ENCODE measurements around the gene RNU1-2. TPM values are rescaled to one million over a fixed set of nuclear protein-coding genes. Genes with fewer than 3 reads are reported as not detected.
"Not testable (repeated sequence)": the region's sequence is repeated elsewhere in the genome, so short reads cannot be mapped to it uniquely, and the experiment has no call there.

The RNU1-2 gene
- total RNA-seq, 2 donors from 2014 or later: 2,483 to 3,611 TPM

DNA sequence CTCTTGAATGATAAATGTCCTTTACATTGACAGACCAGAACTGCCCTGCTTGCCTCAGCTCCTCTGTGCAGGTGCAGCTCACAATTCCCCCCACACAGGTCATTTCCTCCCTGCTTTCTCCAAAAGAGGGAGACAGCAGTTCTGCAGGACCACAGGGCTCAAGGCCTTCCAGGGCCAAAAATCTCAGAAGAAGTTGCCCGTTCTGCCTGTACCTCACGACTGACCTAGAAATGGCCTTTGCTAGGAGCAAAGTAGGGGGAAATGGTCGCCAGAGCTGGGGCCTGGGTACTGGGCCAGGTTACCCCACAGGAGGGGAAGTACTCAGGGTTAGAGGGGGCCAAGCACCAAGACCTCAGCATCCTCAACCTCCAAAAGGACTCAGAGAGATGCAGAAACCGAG, 11.1 kb downstream of the RNU1-2 start:
- WGBS, 2 experiments (ENCODE audit: insufficient coverage in 1 of 2, insufficient read length in 1 of 2): 85 to 100% methylated on average over 3 to 4 of the region's 4 CpGs
- no peak overlapping the region for H3K4me3 Mint-ChIP-seq
- Histone ChIP-seq H3K36me3 (ENCODE audit: control insufficient read depth, insufficient read depth, low read length) (no peaks in the 10 kb centered on the region), H3K4me1 (ENCODE audit: control insufficient read depth, insufficient read depth, low read length) (no peaks in the 10 kb centered on the region), H3K9ac (ENCODE audit: extremely low read depth, low read length, poor library complexity, severe bottlenecking) (no peak overlapping the region), H3K27ac (ENCODE audit: low read depth, low read length) (no peak overlapping the region), H3K4me3 (ENCODE audit: low read length) (no peak overlapping the region), H3K27me3 (ENCODE audit: control insufficient read depth, insufficient read depth, low read length, poor library complexity, severe bottlenecking) (no peaks in the 10 kb centered on the region), H3K9me3 (ENCODE audit: control insufficient read depth, low read length) (no peaks in the 10 kb centered on the region)
- H3K4me1 Mint-ChIP-seq: peaks cover 10% of the 10 kb centered on the region
- no peak overlapping the region for H3K27ac Mint-ChIP-seq
- no peak for DNase-seq
- no peaks in the 10 kb centered on the region for H3K27me3 Mint-ChIP-seq (ENCODE audit: insufficient read depth)
- no peak for TF ChIP-seq CTCF (conservative IDR thresholded peaks at IDR 0.05)
- no peaks in the 10 kb centered on the region for H3K36me3 Mint-ChIP-seq (ENCODE audit: low read depth)
- no peaks in the 10 kb centered on the region for H3K9me3 Mint-ChIP-seq

DNA sequence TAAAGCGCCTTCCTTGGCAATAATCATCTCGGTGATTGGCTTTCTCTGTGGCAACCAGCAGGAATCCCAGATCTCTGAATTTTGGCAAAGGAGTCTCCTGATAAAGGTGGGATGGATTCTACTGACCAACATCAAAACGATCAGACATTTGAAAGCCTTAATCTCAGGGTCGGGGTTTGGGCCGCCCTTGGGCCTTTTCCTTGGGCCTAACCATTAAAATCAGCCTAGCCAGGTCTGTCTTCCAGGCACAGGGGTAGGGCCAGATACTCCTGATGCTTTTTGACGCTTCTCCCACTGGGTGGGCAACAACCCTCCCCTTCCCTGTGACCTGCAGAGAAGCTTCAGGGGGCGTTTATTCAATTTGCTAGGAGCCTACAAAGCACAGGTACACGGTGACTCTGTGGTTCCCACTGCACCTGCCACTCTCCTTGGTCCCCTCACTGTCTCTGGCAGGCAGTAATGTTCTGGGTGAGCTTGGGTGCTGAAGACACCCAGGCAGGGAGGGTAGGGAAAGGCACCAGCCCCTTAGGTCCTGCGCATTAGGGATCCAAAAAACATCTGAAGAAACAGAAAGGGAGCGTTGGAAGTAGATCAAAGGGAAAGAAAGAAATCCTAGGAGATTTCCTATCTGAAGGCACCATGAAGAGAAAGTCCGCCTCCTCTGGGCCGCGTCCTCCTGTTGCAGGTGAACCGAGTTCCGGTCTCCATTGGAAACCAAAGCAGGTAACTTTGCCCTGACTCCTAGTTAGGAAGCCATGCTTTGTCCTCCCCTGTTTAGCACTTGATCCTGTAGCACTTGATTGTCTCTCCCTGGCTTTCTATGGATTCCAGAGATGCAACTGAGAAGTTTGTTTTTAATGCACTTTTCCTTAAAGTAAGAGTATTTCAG, 12.3 kb downstream of the RNU1-2 start:
- no peaks in the 10 kb centered on the region for H3K36me3 Mint-ChIP-seq (ENCODE audit: low read depth)
- no peaks in the 10 kb centered on the region for H3K27me3 ChIP-seq (ENCODE audit: control insufficient read depth, insufficient read depth, low read length, poor library complexity, severe bottlenecking)
- H3K27me3 Mint-ChIP-seq (ENCODE audit: insufficient read depth): no peaks in the 10 kb centered on the region
- peak; percentile 26 for TF ChIP-seq CTCF (conservative IDR thresholded peaks at IDR 0.05)
- H3K4me3 ChIP-seq (ENCODE audit: low read length): no peak overlapping the region
- H3K4me1 ChIP-seq (ENCODE audit: control insufficient read depth, insufficient read depth, low read length): no peaks in the 10 kb centered on the region
- peak; percentile 44 for DNase-seq
- 88 to 94% methylated on average over 14 to 15 of the region's 15 CpGs for WGBS, 2 experiments (ENCODE audit: insufficient coverage in 1 of 2, insufficient read length in 1 of 2)
- H3K9me3 ChIP-seq (ENCODE audit: control insufficient read depth, low read length): no peaks in the 10 kb centered on the region
- no peaks in the 10 kb centered on the region for H3K36me3 ChIP-seq (ENCODE audit: control insufficient read depth, insufficient read depth, low read length)
- H3K4me3 Mint-ChIP-seq: no peak overlapping the region
- no peaks in the 10 kb centered on the region for H3K9me3 Mint-ChIP-seq
- H3K9ac ChIP-seq (ENCODE audit: extremely low read depth, low read length, poor library complexity, severe bottlenecking): no peak overlapping the region
- H3K27ac ChIP-seq (ENCODE audit: low read depth, low read length): no peak overlapping the region
- peaks cover 5% of the 10 kb centered on the region for H3K4me1 Mint-ChIP-seq
- no peak overlapping the region for H3K27ac Mint-ChIP-seq

DNA sequence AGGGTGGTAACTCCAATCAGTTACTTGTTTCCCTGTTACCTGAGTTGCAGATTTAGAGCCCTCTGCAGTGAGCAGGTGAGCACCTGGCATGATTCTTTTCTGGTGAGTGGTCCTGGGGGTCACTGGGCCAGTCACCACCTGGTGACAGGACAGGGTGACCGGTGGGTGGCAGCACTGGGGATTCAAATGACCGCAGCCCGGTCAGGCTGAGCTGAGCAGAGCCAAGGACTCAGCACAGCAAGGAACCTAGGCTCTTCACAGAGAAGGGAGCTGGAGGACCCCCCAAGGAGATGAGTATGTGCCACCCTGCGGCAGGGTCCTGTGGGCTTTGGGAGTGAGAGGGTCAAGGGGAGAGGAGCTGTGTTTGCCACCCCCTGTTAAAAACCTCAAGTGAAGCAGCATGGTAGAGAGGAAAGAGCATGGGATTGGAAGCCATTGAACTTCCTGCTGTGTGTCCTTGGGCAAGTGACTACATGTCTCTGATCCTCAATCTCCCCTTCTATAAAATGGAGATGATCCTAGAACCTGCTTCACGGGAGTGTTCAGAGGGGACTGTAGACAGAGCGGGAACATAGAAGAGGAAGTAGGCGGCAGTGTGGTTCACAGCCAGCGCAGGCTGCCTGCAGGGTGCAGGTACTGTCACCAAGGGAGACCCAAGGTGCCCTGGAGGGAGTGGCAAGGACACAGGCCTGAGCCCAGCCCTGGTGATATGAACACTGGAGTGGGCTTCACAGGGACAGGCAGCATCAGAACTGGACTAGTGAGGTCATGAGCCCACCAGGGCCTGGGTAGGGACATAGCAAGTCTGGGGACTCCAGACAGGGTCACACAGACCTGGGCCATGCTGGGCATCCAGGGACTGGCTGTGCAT, 16.3 kb downstream of the RNU1-2 start:
- not testable (repeated sequence) for H3K4me3 Mint-ChIP-seq; H3K4me1 Mint-ChIP-seq; H3K36me3 ChIP-seq (ENCODE audit: control insufficient read depth, insufficient read depth, low read length); H3K9me3 Mint-ChIP-seq; H3K4me1 ChIP-seq (ENCODE audit: control insufficient read depth, insufficient read depth, low read length); H3K9me3 ChIP-seq (ENCODE audit: control insufficient read depth, low read length); H3K27me3 Mint-ChIP-seq (ENCODE audit: insufficient read depth); H3K9ac ChIP-seq (ENCODE audit: extremely low read depth, low read length, poor library complexity, severe bottlenecking); H3K27me3 ChIP-seq (ENCODE audit: control insufficient read depth, insufficient read depth, low read length, poor library complexity, severe bottlenecking); H3K27ac ChIP-seq (ENCODE audit: low read depth, low read length); H3K36me3 Mint-ChIP-seq (ENCODE audit: low read depth); H3K4me3 ChIP-seq (ENCODE audit: low read length)
- DNase-seq: peak; percentile 73
- 86 to 87% methylated on average over 6 to 8 of the region's 8 CpGs for WGBS, 2 experiments (ENCODE audit: insufficient coverage in 1 of 2, insufficient read length in 1 of 2)
- H3K27ac Mint-ChIP-seq: peak overlapping the region; percentile 75
- TF ChIP-seq CTCF (conservative IDR thresholded peaks at IDR 0.05): peak; percentile 56

GRCh38 chr1:16912742-16913141, 17.0 kb downstream of the RNU1-2 start:
- not testable (repeated sequence) for H3K4me1 ChIP-seq (ENCODE audit: control insufficient read depth, insufficient read depth, low read length); H3K36me3 ChIP-seq (ENCODE audit: control insufficient read depth, insufficient read depth, low read length); H3K27me3 Mint-ChIP-seq (ENCODE audit: insufficient read depth); H3K27ac ChIP-seq (ENCODE audit: low read depth, low read length); H3K27ac Mint-ChIP-seq; H3K9ac ChIP-seq (ENCODE audit: extremely low read depth, low read length, poor library complexity, severe bottlenecking); H3K4me3 ChIP-seq (ENCODE audit: low read length); H3K27me3 ChIP-seq (ENCODE audit: control insufficient read depth, insufficient read depth, low read length, poor library complexity, severe bottlenecking); DNase-seq; H3K36me3 Mint-ChIP-seq (ENCODE audit: low read depth); H3K9me3 Mint-ChIP-seq; H3K9me3 ChIP-seq (ENCODE audit: control insufficient read depth, low read length); H3K4me1 Mint-ChIP-seq
- WGBS, 2 experiments (ENCODE audit: insufficient coverage in 1 of 2, insufficient read length in 1 of 2): 77 to 85% methylated on average over 5 to 8 of the region's 8 CpGs
- peak overlapping the region; percentile 61 for H3K4me3 Mint-ChIP-seq
